HuH-7.5 (cell line): ENCODE data around the gene SECTM1.

ENCODE experiments used
- DNase-seq: peaks from one replicate; pipeline ENCODE4 v3.0.0; 2011; ENCODE audit warnings: low spot score

Gene SECTM1

DNA sequence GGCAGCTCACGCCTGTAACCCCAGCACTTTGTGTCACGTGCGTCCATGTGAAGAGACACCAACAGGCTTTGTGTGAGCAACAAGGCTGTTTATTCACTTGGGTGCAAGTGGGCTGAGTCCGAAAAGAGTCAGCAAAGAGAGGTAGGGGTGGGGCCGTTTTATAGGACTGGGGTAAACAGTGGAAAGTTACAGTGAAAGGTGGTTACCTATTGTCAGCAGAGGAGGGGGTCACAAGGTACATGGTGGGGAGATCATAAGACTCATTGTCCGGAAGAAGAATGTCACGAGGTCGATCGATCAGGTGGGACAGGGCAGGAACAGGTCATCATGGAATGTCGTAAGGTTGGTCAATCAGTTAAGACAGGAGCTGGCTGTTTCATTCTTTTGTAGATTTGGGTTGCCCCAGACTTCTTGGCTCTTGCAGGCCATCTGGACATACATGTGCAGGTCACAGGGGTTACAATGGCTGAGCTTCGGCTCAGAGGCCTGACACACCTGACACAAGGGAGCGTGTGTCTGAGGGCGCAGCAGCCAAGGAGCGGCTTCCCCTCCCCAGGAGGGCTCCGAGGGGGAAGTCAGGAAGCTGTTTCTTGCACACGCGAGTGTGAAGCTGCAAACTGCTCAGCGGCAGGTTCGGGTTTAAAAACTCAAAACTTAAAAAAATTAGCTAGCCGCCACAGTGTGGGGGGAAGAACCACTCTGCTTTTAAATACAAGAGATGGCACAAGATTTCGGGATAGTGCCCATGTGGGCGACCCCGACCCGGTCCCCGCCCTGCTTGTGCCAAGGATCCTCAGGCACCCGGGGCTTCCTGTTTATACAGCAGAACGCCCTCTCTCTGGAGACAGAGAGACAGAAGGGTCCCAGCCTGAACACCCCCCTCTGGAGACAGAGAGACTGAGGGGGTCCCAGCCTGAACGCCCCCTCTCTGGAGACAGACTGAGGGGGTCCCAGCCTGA, 13.1 kb upstream of the SECTM1 start:
- DNase-seq: peak; percentile 74

DNA sequence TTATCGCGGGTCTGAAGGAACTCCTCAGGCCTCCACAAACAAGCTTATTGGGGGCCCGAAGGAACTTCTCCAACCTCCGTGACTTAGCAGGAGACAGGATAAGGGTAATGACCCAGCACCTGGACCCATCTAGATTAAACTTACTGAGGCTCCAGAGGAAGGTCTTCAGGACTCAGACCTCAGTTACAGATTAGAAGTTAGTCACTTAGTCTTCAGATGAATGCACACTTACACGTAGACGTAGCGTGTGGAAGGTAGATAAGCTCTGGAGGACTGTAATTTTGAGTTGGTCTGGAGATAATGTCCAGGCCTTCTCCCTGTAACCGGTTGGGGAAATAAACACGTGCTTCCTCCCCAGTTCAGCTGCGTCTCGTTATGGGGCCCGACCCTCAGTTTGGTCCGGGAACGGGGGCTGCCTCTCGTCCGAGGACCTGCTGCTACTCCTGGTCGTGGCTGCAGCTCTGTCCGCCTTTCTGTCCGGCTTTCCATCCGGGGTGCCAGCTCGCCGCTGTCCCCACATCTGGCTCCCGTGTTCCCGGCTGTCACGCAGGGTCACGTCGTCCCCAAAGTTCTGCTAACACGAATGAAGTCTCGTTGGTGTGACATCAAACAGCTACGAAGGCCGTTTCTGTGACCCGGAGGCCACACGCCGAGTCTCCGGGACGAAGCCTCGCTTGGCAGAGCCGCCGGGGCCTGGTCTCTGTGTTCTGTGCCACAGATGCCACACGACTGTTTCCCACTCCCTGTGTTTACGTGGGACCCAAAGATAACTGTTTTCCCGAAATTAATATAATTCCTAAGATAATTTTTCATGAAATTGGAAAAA, 11.8 kb upstream of the SECTM1 start:
- no peak for DNase-seq

GRCh38 chr17:82344175-82344907, 10.8 kb upstream of the SECTM1 start:
- DNase-seq: no peak

DNA sequence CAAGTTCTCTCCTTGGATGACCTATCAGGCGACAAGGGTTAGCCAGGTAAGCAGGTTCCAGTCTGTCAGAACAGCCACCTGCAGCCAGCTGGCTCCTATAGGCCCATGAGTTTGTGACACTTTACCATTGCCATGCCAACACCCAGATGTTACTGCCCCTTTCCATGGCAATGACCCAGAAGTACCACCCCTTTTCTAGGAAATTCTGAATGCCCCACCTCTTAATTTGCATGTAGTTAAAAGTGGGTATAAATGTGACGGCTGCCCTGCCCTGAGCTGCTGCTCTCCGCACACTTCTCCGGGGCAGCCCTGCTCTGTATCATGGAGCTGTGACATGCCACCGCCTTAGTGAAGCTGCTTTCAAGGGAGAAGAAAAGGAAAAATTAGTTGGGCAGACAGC, 10.0 kb upstream of the SECTM1 start:
- no peak for DNase-seq

- no peak for DNase-seq
Observed at GRCh38 chr17:82342361-82343079, 9.0 kb upstream of the SECTM1 start.

GRCh38 chr17:82339634-82340580, 6.3 kb upstream of the SECTM1 start:
- DNase-seq: no peak

DNA sequence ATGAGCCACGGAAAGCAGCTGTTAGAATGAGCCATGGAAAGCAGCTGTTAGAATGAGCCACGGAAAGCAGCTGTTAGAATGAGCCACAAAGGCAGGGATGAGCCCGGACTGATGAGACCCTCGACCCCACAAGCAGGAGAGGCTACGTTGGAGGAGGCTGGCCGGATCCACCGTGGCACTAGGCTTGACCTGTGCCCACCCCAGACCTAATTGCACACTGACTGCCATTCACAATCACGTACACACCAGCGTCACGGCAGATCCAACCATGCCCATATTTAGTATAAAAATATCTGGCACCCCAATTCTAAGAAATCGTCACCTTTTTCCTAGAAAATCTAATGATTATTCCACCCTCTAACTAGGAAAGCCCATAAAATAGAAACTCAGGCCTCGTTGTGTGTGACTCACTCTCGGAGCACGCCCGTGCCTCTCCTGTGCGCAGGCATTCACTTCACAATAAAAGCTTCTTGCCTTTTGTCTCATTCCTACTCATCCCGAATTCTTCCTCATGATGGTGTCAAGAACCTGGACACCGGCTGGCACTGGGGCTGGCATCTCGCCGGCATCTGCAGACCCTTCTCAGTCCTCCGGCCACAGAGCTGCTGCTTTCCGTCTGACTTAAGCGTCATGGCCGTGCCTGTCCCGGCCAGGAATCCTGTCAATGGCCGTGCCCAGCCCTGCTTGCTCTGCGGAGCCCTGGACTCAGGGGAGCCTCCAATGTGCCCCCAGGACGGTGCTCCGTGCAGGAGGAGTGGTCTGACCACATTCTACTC, 5.5 kb upstream of the SECTM1 start:
- DNase-seq: peak; percentile 58

- DNase-seq: no peak
Observed at GRCh38 chr17:82334622-82335394, 1.2 kb upstream of the SECTM1 start.

DNA sequence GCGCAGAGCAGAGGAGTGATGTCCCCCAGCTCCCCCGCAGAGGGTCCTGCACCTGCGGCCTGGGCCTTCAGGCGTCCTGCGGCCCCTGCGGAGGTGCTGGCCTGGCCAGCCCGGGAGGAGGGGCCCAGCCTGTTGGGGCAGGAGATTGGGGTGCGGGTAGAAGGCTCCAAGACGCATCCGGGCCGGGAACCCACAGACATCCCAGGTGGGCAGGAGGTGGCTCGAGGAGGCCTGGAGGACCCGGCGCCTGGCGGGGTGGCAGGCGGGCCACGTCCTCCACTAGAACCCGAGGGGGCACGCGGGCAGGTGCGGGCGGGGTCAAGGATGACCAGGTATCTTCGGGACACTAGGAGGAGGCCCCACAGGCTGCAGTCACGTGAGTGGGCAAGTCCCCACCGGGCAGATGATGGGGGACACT, 647 bp upstream of the SECTM1 start:
- no peak for DNase-seq

- DNase-seq: no peak
Observed at GRCh38 chr17:82332669-82333278, 792 bp downstream of the SECTM1 start.

GRCh38 chr17:82331345-82331939, 2.1 kb downstream of the SECTM1 start:
- no peak for DNase-seq

DNA sequence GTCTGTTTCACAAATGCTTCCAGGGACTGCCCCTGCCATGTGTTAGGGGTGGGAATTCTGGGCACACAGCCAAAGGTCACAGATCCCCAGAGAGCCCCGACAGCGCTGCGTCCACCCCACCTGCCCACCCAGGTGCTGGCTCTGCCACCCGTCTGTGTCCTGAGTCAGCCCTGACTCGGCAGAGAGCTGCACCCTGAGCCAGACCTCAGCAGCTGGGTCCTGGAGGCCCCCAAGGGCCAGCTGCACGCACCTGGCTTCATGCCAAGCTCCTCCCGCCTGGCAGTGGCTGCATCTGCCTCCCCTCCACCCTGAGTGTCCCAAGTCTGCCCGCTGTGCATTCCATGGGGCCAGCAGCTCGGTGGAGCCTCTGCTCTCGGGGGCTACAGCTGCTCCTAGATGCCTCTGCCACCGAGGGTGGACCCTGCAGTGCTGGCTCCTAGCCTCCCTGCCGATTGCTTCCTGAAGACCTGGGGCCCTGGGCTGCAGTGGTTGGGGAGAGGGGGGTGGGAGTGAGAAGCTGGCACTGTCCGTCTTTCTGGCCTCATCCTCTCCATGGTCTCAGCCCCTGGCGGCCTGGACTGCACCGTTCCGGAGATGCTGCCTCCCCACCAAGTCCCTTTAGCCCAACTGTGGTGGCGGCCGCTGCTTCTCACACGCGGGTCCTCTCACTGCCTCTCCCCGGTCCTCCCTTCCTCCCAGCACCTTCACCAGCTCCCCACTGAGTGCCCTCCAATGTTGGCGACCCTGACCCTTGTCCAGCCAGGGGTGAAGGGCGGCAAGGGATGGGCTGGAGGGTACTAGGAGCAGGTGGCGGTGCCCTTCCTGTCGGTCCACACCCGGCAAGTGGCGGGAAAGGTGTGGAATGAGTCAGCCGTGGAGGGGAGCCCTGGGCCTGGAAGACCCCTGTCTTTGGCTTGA, 3.0 kb downstream of the SECTM1 start:
- peak; percentile 87 for DNase-seq

- DNase-seq: no peak
Observed at GRCh38 chr17:82329683-82330321, 3.8 kb downstream of the SECTM1 start.

DNA sequence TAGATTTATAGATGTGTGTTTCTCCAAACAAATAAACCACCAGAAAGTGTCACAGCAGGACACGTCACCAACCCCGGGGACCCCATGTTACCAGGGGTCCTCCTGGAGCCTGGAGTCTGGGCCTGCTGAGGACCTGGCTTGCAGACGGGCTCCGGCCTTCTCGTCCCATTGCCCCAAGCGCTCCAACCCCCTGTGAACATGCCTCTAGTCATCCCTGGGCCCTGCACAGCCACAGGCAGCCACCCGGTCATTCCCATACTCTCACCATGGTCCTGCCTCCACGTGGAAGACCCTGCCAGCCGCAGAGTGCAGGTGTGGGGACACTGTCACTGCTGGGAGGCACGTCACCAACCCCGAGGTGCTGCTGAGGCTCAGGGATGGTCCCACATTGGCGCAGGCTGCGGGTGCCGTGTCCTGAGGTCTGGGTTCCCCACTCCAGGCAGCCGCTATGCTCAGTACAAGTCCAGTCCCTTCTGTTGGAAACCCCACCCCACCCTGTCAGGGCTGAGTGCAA, 4.5 kb downstream of the SECTM1 start:
- no peak for DNase-seq

DNA sequence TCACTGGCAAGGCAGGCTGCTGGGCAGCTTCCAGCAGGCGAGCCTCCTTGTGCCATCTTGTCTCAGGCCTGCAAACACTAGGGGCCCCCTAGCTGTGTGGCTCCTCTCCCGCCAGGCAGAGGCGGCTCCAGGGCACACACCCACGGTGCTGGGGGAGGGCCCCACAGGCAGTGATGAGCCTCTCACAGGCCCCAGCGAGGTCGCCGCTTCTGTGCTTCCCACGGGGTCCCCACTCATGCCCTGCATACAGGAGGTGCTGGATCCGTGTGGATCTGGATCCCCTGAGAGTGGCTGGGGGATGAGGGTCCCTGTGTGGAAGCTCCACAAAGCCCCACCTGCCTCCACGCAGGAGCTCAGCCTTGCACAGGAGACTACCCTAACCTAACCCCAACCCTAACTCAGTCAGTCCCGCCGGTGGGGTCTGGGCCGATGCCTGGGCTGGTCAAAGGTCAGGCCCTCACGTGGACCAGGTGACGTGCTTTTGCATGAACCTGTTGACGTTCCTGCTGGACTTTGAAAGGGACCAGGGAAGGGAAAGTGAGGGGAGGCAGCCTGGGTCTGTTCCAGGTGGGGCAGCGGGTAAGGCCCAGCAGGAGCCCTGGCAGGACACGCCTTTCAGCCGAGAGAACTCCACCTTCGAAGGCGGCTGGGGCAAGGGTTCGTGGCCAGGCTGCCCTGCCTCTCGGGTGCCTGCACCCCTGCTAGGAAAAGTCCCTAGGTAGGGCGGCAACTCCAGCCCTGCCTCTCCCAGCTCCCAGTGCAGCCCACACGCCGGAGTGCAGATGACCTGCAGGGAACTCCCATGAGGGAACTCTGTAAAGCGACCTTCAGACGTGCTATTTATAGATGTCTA, 5.2 kb downstream of the SECTM1 start:
- peak; percentile 95 for DNase-seq
